NCI-H460 (cell line): Measurements from ENCODE around the gene NSMCE1. TPM values are rescaled to one million over a fixed set of nuclear protein-coding genes. Genes with fewer than 3 reads are reported as not detected.

ENCODE experiments used
- DNase-seq: peaks from one replicate; pipeline ENCODE4 v3.0.0-alpha.2; 2016; ENCODE audit warnings: low read depth; ENCODE audit errors: extremely low read depth
- total RNA-seq: library from RNA; depleted of rRNA; stranded (reverse); fragments of >200 nt; shearing (Covaris generic); gene quantifications from 2 replicates; pipeline ENCODE4 v1.2.3, GENCODE V29; 2014

NSMCE1 gene
- total RNA-seq, 1 experiment from 2014 or later = 84.1 TPM

GRCh38 chr16:27232901-27233625 is 35.5 kb downstream of the NSMCE1 start:
- no peak for DNase-seq

- DNase-seq = no peak
Observed at GRCh38 chr16:27232061-27232900, 36.3 kb downstream of the NSMCE1 start.

- DNase-seq = no peak
Observed at GRCh38 chr16:27231692-27232060, 36.9 kb downstream of the NSMCE1 start.

- DNase-seq = no peak
Observed at GRCh38 chr16:27230562-27231001, 38.0 kb downstream of the NSMCE1 start.

GRCh38 chr16:27229891-27230470 is 38.6 kb downstream of the NSMCE1 start:
- no peak for DNase-seq

- no peak for DNase-seq
Observed at GRCh38 chr16:27228621-27229501, 39.7 kb downstream of the NSMCE1 start.

GRCh38 chr16:27228045-27228444 is 40.5 kb downstream of the NSMCE1 start:
- DNase-seq = no peak

- DNase-seq = no peak
Observed at GRCh38 chr16:27226976-27227705, 41.4 kb downstream of the NSMCE1 start.

- no peak for DNase-seq
Observed at GRCh38 chr16:27226476-27226875, 42.1 kb downstream of the NSMCE1 start.

- no peak for DNase-seq
Observed at GRCh38 chr16:27225536-27226360, 42.8 kb downstream of the NSMCE1 start.

GRCh38 chr16:27224741-27225300 is 43.8 kb downstream of the NSMCE1 start:
- DNase-seq = no peak

GRCh38 chr16:27224271-27224737 is 44.3 kb downstream of the NSMCE1 start:
- no peak for DNase-seq

GRCh38 chr16:27223701-27224100 is 44.9 kb downstream of the NSMCE1 start:
- no peak for DNase-seq

- DNase-seq = no peak
Observed at GRCh38 chr16:27223226-27223610, 45.4 kb downstream of the NSMCE1 start.

GRCh38 chr16:27222249-27223225 is 46.0 kb downstream of the NSMCE1 start:
- no peak for DNase-seq

GRCh38 chr16:27221576-27222248 is 46.9 kb downstream of the NSMCE1 start:
- DNase-seq = no peak

GRCh38 chr16:27220991-27221390 is 47.6 kb downstream of the NSMCE1 start:
- no peak for DNase-seq
